ENCODE data around the gene FKBP1B.
A peak's percentile ranks its signal among the peaks of the same experiment; 100 is the strongest.
"Not testable (repeated sequence)": the region's sequence is repeated elsewhere in the genome, so short reads cannot be mapped to it uniquely, and the experiment has no call there.

FKBP1B gene

GRCh38 chr2:24104906-24105305 lies 55.4 kb downstream of the FKBP1B start:
- no peak for DNase-seq

- peak; percentile 45 for DNase-seq
Measured at GRCh38 chr2:24105816-24106215, 56.3 kb downstream of the FKBP1B start.

GRCh38 chr2:24106786-24107185 lies 57.2 kb downstream of the FKBP1B start:
- no peak for DNase-seq

- no peak for DNase-seq
Measured at GRCh38 chr2:24107336-24107735, 57.8 kb downstream of the FKBP1B start.

- not testable (repeated sequence) for DNase-seq
Measured at GRCh38 chr2:24109431-24109830, 59.9 kb downstream of the FKBP1B start.

GRCh38 chr2:24110660-24111303 lies 61.2 kb downstream of the FKBP1B start:
- DNase-seq, result peak; percentile 7

- DNase-seq, result peak; percentile 76
Measured at GRCh38 chr2:24111407-24111901, 61.9 kb downstream of the FKBP1B start.
